Stimulated activated CD4-positive, alpha-beta T cell treated with anti-CD3 and anti-CD28 coated beads, Interleukin-1b, Interleukin-23, amount 100 ng/mL, for 48 hours (primary cell): ENCODE results near the gene MYOG.

Experiments used
- DNase-seq: peaks from one replicate; pipeline ENCODE4 v3.0.0-alpha.2; 2020

MYOG gene

GRCh38 chr1:203069030-203069747 is 16.6 kb downstream of the MYOG start:
- no peak for DNase-seq

GRCh38 chr1:203066965-203067364 is 18.8 kb downstream of the MYOG start:
- DNase-seq = no peak

- no peak for DNase-seq
Measured at GRCh38 chr1:203065986-203066385, 19.8 kb downstream of the MYOG start.

- no peak for DNase-seq
Measured at GRCh38 chr1:203065191-203065590, 20.6 kb downstream of the MYOG start.

- DNase-seq = no peak
Measured at GRCh38 chr1:203063287-203063686, 22.5 kb downstream of the MYOG start.

GRCh38 chr1:203060115-203060514 is 25.7 kb downstream of the MYOG start:
- no peak for DNase-seq

- DNase-seq = no peak
Measured at GRCh38 chr1:203059485-203059884, 26.3 kb downstream of the MYOG start.

- DNase-seq = no peak
Measured at GRCh38 chr1:203058676-203058935, 27.2 kb downstream of the MYOG start.

- DNase-seq = no peak
Measured at GRCh38 chr1:203057911-203058675, 27.7 kb downstream of the MYOG start.

- DNase-seq = no peak
Measured at GRCh38 chr1:203056516-203056915, 29.3 kb downstream of the MYOG start.

GRCh38 chr1:203056012-203056411 is 29.8 kb downstream of the MYOG start:
- no peak for DNase-seq

- DNase-seq = no peak
Measured at GRCh38 chr1:203055161-203055799, 30.5 kb downstream of the MYOG start.

- no peak for DNase-seq
Measured at GRCh38 chr1:203054642-203055041, 31.2 kb downstream of the MYOG start.

- DNase-seq = no peak
Measured at GRCh38 chr1:203054184-203054583, 31.6 kb downstream of the MYOG start.

GRCh38 chr1:203052601-203053000 is 33.2 kb downstream of the MYOG start:
- no peak for DNase-seq

- no peak for DNase-seq
Measured at GRCh38 chr1:203051841-203052324, 33.9 kb downstream of the MYOG start.

- no peak for DNase-seq
Measured at GRCh38 chr1:203050826-203051225, 35.0 kb downstream of the MYOG start.

- DNase-seq = no peak
Measured at GRCh38 chr1:203049576-203050180, 36.1 kb downstream of the MYOG start.

GRCh38 chr1:203049077-203049476 is 36.7 kb downstream of the MYOG start:
- no peak for DNase-seq

- DNase-seq = no peak
Measured at GRCh38 chr1:203048555-203049051, 37.2 kb downstream of the MYOG start.

GRCh38 chr1:203048086-203048485 is 37.7 kb downstream of the MYOG start:
- DNase-seq = no peak

- DNase-seq = no peak
Measured at GRCh38 chr1:203046984-203047630, 38.7 kb downstream of the MYOG start.
